GM12878 (cell line): ENCODE data around the gene TRABD. TPM values are rescaled to one million over a fixed set of nuclear protein-coding genes. Genes with fewer than 3 reads are reported as not detected.
A peak's percentile ranks its signal among the peaks of the same experiment; 100 is the strongest.

Experiments
- ATF7 ChIP-seq: fragments of 450-650 bp; IDR thresholded peaks from 2 replicates; pipeline ENCODE4 v1.6.1; 2016; ENCODE audit warnings: low read depth, mild to moderate bottlenecking
- BHLHE40 ChIP-seq, 2 experiments: fragments of 450-650 bp in 1 of 2; IDR thresholded peaks; 2 replicates each; pipeline ENCODE4 v1.6.1; 2011 to 2017; ENCODE audit warnings: low read depth in 2 of 2, borderline replicate concordance in 1 of 2, improper control_type of control experiment in 1 of 2, low read length in 1 of 2, mild to moderate bottlenecking in 1 of 2
- CBX5 ChIP-seq: sonication (generic); IDR thresholded peaks from 2 replicates; pipeline ENCODE4 v1.6.1; 2016; ENCODE audit warnings: low read depth, moderate library complexity, mild to moderate bottlenecking, inconsistent platforms
- E2F4 ChIP-seq: IDR thresholded peaks from 2 replicates; pipeline ENCODE4 v1.6.1; 2012; ENCODE audit warnings: low read depth, low read length, improper control_type of control experiment
- ETV6 ChIP-seq, 2 experiments: fragments of 450-650 bp in 1 of 2; IDR thresholded peaks in 1 of 2; conservative IDR thresholded peaks in 1 of 2; 2 replicates each; pipeline ENCODE4 v1.6.1; 2014; ENCODE audit warnings: antibody characterized with exemption in 1 of 2, borderline replicate concordance in 1 of 2, low read depth in 1 of 2, mild to moderate bottlenecking in 1 of 2, moderate library complexity in 1 of 2
- GATAD2B ChIP-seq: fragments of 450-650 bp; conservative IDR thresholded peaks from 2 replicates; pipeline ENCODE4 v1.6.1; 2017; ENCODE audit warnings: low read depth, mild to moderate bottlenecking, moderate library complexity
- HCFC1 ChIP-seq: fragments of 150-350 bp; IDR thresholded peaks from 2 replicates; pipeline ENCODE4 v1.6.1; 2014; ENCODE audit warnings: low read length
- IKZF2 ChIP-seq, 2 experiments: fragments of 450-650 bp; IDR thresholded peaks; 2 replicates each; pipeline ENCODE4 v1.6.1; 2017; ENCODE audit warnings: mild to moderate bottlenecking in 2 of 2, moderate library complexity in 2 of 2
- JUND ChIP-seq: IDR thresholded peaks from 2 replicates; pipeline ENCODE4 v1.6.1; 2012; ENCODE audit warnings: low read depth, mild to moderate bottlenecking, low read length, improper control_type of control experiment, moderate library complexity
- MEF2A ChIP-seq: IDR thresholded peaks from 2 replicates; pipeline ENCODE4 v1.6.1; 2011; ENCODE audit warnings: low read depth, mild to moderate bottlenecking, low read length, moderate library complexity; ENCODE audit not compliant: insufficient read depth
- MTA2 ChIP-seq: fragments of 450-650 bp; IDR thresholded peaks from 2 replicates; pipeline ENCODE4 v1.6.1; 2016; ENCODE audit warnings: low read depth, mild to moderate bottlenecking, moderate library complexity
- POU2F2 ChIP-seq: IDR thresholded peaks from 3 replicates; pipeline ENCODE4 v1.6.1; 2011; ENCODE audit warnings: low read depth, mild to moderate bottlenecking, low read length, borderline replicate concordance
- RCOR1 ChIP-seq: conservative IDR thresholded peaks from 2 replicates; pipeline ENCODE4 v1.6.1; 2012; ENCODE audit warnings: low read depth, low read length, improper control_type of control experiment
- SIX5 ChIP-seq: IDR thresholded peaks from 2 replicates; pipeline ENCODE4 v1.6.1; 2011; ENCODE audit warnings: mild to moderate bottlenecking, low read depth, low read length, moderate library complexity; ENCODE audit not compliant: severe bottlenecking
- TAF1 ChIP-seq: IDR thresholded peaks from 2 replicates; pipeline ENCODE4 v1.6.1; 2011; ENCODE audit warnings: mild to moderate bottlenecking, low read depth, low read length, borderline replicate concordance
- TBL1XR1 ChIP-seq: IDR thresholded peaks from 2 replicates; pipeline ENCODE4 v1.6.1; 2012; ENCODE audit warnings: low read depth, low read length, improper control_type of control experiment
- ZNF217 ChIP-seq: fragments of 450-650 bp; IDR thresholded peaks from 2 replicates; pipeline ENCODE4 v1.6.1; 2017; ENCODE audit warnings: antibody characterized with exemption, mild to moderate bottlenecking
- ZNF384 ChIP-seq: IDR thresholded peaks from 2 replicates; pipeline ENCODE4 v1.6.1; 2012; ENCODE audit warnings: low read depth, mild to moderate bottlenecking, low read length, improper control_type of control experiment, borderline replicate concordance
- ZSCAN29 ChIP-seq: fragments of 450-650 bp; IDR thresholded peaks from 2 replicates; pipeline ENCODE4 v1.6.1; 2017; ENCODE audit warnings: mild to moderate bottlenecking, moderate library complexity
- polyA plus RNA-seq, 11 experiments: library from polyadenylated mRNA; depleted of rRNA in 4 of 11; unstranded in 6 of 11; stranded (reverse) in 5 of 11; fragments of >200 nt; fragmentation: Nextera tagmentation in 4 of 11; fragmentation: Illumina TruSeq in 1 of 11; extraction: Ambion mirVana in 4 of 11; extraction: Trizol in 1 of 11; gene quantifications; 1 replicate in 1 of 11; 2 replicates in 10 of 11; pipeline versions ENCODE4 v1.2.1 to v1.2.3, GENCODE V29; 2011 to 2016; ENCODE audit warnings: inconsistent platforms in 2 of 11, missing spikeins in 2 of 11, low read depth in 1 of 11
- total RNA-seq, 4 experiments: library from RNA; depleted of rRNA in 3 of 4; stranded (reverse); fragments of >200 nt in 3 of 4; fragmentation: Illumina TruSeq in 1 of 4; extraction: Trizol in 1 of 4; gene quantifications; 2 replicates each; pipeline versions ENCODE4 v1.2.1 to v1.2.3, GENCODE V29; 2013 to 2021
- TF ChIP-seq, protein P1 (sequence below): IDR thresholded peaks from 2 replicates; pipeline ENCODE4 v1.6.1; 2012; ENCODE audit warnings: improper control_type of control experiment, low read depth, low read length; ENCODE audit not compliant: insufficient replicate concordance
- TF ChIP-seq, protein P2 (sequence below), 3 experiments: IDR thresholded peaks in 2 of 3; conservative IDR thresholded peaks in 1 of 3; 2 replicates each; pipeline ENCODE4 v1.5.1; 2011; ENCODE audit warnings: low read depth in 3 of 3, low read length in 3 of 3, mild to moderate bottlenecking in 3 of 3, control low read depth in 2 of 3, moderate library complexity in 2 of 3, inconsistent platforms in 1 of 3, mixed read lengths in 1 of 3; ENCODE audit not compliant: control insufficient read depth in 2 of 3, insufficient read depth in 1 of 3; ENCODE audit errors: extremely low read depth in 1 of 3

Gene TRABD
- total and polyA plus RNA-seq, 10 of the 15 experiments (the other 5 are each of a cell fraction or from before 2014, with no cell fraction given): 0.43 to 116 (median 58.1) TPM

- TF ChIP-seq ETV6 (conservative IDR thresholded peaks at IDR 0.05 in 1 of 2, IDR thresholded peaks at IDR 0.05 in 1 of 2; ENCODE audit: borderline replicate concordance in 1 of 2, low read depth in 1 of 2): peak in 1 of 2 experiments; percentile 45; a peak in 2 of 4 replicates
- TF ChIP-seq RCOR1: no peak
- peak; percentile 44; the same call in 1 of the 3 replicates for TF ChIP-seq POU2F2
- no peak for TF ChIP-seq HCFC1
- 0 out of 4 replicates have a peak, but pooled peaks of 1 of the 2 experiments have one; percentile 6 for TF ChIP-seq IKZF2 (IDR thresholded peaks at IDR 0.05)
- 0 out of 2 replicates have a peak, but pooled peaks have one; percentile 24 for TF ChIP-seq ZSCAN29
- TF ChIP-seq GATAD2B: no peak
- TF ChIP-seq MTA2: peak; percentile 43; the same call in 1 of the 2 replicates
- no peak for TF ChIP-seq E2F4
- TF ChIP-seq BHLHE40 (IDR thresholded peaks at IDR 0.05; ENCODE audit: borderline replicate concordance in 1 of 2, low read depth in 2 of 2, low read length in 1 of 2): peak; percentile 66 to 72; a peak in 2 of 4 replicates
- TF ChIP-seq, protein P1, sequence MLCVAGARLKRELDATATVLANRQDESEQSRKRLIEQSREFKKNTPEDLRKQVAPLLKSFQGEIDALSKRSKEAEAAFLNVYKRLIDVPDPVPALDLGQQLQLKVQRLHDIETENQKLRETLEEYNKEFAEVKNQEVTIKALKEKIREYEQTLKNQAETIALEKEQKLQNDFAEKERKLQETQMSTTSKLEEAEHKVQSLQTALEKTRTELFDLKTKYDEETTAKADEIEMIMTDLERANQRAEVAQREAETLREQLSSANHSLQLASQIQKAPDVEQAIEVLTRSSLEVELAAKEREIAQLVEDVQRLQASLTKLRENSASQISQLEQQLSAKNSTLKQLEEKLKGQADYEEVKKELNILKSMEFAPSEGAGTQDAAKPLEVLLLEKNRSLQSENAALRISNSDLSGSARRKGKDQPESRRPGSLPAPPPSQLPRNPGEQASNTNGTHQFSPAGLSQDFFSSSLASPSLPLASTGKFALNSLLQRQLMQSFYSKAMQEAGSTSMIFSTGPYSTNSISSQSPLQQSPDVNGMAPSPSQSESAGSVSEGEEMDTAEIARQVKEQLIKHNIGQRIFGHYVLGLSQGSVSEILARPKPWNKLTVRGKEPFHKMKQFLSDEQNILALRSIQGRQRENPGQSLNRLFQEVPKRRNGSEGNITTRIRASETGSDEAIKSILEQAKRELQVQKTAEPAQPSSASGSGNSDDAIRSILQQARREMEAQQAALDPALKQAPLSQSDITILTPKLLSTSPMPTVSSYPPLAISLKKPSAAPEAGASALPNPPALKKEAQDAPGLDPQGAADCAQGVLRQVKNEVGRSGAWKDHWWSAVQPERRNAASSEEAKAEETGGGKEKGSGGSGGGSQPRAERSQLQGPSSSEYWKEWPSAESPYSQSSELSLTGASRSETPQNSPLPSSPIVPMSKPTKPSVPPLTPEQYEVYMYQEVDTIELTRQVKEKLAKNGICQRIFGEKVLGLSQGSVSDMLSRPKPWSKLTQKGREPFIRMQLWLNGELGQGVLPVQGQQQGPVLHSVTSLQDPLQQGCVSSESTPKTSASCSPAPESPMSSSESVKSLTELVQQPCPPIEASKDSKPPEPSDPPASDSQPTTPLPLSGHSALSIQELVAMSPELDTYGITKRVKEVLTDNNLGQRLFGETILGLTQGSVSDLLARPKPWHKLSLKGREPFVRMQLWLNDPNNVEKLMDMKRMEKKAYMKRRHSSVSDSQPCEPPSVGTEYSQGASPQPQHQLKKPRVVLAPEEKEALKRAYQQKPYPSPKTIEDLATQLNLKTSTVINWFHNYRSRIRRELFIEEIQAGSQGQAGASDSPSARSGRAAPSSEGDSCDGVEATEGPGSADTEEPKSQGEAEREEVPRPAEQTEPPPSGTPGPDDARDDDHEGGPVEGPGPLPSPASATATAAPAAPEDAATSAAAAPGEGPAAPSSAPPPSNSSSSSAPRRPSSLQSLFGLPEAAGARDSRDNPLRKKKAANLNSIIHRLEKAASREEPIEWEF: no peak
- peak; percentile 76; the same call in 1 of the 2 replicates for TF ChIP-seq TBL1XR1
- TF ChIP-seq CBX5: no peak
- 0 out of 2 replicates have a peak, but pooled peaks have one; percentile 50 for TF ChIP-seq MEF2A
- TF ChIP-seq ATF7: 0 out of 2 replicates have a peak, but pooled peaks have one; percentile 38
- no peak for TF ChIP-seq TAF1
- TF ChIP-seq, protein P2, sequence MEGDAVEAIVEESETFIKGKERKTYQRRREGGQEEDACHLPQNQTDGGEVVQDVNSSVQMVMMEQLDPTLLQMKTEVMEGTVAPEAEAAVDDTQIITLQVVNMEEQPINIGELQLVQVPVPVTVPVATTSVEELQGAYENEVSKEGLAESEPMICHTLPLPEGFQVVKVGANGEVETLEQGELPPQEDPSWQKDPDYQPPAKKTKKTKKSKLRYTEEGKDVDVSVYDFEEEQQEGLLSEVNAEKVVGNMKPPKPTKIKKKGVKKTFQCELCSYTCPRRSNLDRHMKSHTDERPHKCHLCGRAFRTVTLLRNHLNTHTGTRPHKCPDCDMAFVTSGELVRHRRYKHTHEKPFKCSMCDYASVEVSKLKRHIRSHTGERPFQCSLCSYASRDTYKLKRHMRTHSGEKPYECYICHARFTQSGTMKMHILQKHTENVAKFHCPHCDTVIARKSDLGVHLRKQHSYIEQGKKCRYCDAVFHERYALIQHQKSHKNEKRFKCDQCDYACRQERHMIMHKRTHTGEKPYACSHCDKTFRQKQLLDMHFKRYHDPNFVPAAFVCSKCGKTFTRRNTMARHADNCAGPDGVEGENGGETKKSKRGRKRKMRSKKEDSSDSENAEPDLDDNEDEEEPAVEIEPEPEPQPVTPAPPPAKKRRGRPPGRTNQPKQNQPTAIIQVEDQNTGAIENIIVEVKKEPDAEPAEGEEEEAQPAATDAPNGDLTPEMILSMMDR (IDR thresholded peaks at IDR 0.05 in 2 of 3, conservative IDR thresholded peaks at IDR 0.05 in 1 of 3; ENCODE audit: control insufficient read depth in 2 of 3, extremely low read depth in 1 of 3, insufficient read depth in 1 of 3, low read depth in 3 of 3, low read length in 3 of 3): no peak
- no peak for TF ChIP-seq ZNF384
- TF ChIP-seq ZNF217: no peak
- no peak for TF ChIP-seq JUND
- TF ChIP-seq SIX5: peak; percentile 20
Observed at GRCh38 chr22:50190941-50191741, 5.4 kb downstream of the TRABD start (continued).
